IPS-NIHi11 (cell line): ENCODE measurements around the gene HMMR.
"Not testable (repeated sequence)": the region's sequence is repeated elsewhere in the genome, so short reads cannot be mapped to it uniquely, and the experiment has no call there.

ENCODE experiments used
- DNase-seq: peaks from one replicate; pipeline ENCODE4 v3.0.0; 2012; ENCODE audit warnings: mixed read lengths, low spot score

Gene HMMR

GRCh38 chr5:163506095-163506457, 45.6 kb downstream of the HMMR start:
- no peak for DNase-seq

DNA sequence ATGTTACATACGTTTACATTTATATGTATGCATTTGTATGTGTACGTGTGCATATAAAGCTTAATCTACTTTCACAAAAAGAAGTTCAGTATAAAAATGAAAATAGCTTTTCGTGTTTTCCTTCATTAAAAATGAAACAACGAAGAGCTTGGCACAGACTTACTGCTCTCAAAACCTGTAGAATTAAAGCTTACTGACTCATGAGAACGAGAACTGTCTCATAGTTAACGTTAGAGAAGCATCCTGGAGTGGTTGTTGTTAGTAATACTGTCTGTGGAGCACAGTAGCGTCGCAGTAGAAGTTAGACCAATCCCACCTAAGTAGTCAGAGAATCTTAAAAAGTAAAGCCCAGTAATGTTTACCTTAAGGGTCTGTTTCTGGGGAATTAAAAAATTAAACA, 46.3 kb downstream of the HMMR start:
- DNase-seq: no peak

- DNase-seq: no peak
Measured at GRCh38 chr5:163508753-163509152, 48.3 kb downstream of the HMMR start.

- no peak for DNase-seq
Measured at GRCh38 chr5:163509291-163509951, 49.0 kb downstream of the HMMR start.

- no peak for DNase-seq
Measured at GRCh38 chr5:163512526-163512925, 52.1 kb downstream of the HMMR start.

- no peak for DNase-seq
Measured at GRCh38 chr5:163525096-163525495, 64.7 kb downstream of the HMMR start.

DNA sequence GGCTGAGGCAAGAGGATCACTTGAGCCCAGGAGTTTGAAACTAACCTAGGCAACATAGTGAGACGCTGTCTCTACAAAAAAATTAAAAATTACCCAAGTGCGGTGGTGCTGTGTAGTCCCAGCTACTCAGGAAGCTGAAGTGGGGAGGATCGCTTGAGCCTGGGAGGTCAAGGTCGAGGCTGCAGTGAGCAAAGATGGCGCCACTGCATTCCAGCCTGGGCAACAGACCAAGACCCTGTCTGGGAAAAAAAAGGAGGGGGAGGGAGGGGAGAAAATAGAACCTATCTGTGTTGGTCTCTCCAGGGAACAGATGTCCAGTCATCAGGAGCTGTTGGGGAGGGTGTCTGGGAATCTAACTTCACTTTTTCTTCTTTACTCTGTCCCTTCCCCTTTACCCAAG, 69.3 kb downstream of the HMMR start:
- DNase-seq: no peak

- DNase-seq: peak; percentile 8
Measured at GRCh38 chr5:163531272-163531671, 70.8 kb downstream of the HMMR start.

DNA sequence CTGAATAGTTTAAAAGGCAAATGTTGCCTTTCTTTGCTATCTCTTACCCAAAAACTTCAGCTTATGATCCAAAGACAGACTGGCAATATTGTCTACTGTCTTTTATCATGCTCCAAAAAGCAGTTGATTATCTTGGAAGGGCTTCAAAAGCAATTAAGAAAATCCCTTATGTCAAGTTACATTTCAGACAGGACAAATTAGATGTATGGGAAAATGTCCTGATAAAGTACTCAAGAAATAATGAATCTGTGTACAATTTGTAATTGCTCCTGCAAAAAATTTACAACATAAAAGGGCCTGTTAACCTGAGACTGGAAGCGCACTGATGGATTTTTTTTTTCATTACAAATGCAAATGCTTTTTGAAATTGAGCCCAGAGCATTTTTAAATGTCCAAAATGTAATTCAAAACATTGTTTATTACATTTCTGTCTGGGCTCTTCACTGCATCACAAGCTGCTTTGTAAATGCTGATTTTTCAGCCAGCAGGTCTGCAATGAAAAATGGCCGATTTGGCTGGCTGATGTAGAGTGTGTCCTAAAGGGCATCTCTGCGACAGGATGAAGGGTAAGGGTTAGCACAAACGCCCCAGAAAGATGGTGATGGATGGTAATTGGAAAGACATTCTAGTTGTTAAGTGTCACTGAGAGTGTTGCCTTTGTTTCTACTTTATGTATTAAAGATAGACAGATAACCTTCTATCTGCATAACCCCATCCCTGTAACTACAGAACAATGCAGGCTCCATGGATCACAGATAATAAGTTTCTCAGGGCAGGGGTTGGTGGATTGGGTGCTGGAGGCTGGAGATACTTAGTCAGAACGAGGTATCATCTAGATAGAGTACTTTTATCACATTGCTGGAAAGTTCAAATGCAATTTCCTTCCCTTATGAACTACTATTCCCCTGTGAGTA, 72.0 kb downstream of the HMMR start:
- DNase-seq: no peak

GRCh38 chr5:163533223-163533622, 72.8 kb downstream of the HMMR start:
- no peak for DNase-seq

DNA sequence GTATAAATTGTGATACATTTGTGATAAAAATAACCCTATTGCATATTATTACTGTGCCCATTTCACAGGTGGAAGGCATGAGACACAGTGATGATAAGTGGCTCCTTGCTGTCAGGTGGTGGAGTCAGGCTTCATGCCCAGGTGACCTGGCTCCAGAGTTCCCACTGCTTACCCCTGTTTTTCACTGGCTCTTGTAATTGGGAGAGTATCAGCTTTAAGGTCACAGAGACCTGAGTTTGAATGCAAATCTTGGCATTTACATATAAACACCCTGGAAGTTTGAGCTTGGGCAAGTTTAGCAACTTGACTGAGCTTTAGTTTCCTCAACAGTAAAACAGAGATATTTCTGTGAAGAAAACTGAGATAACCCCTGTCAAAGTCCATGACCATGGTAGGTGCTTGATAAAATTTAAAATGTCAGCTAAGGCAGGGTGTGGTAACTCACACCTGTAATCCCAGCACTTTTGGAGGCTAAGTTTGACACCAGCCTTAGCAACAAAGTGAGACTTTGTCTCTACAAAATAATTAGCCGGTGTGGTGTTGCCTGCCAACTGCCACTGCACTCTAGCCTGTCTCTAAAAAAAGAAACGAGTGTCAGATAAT, 74.2 kb downstream of the HMMR start:
- DNase-seq: peak; percentile 31

DNA sequence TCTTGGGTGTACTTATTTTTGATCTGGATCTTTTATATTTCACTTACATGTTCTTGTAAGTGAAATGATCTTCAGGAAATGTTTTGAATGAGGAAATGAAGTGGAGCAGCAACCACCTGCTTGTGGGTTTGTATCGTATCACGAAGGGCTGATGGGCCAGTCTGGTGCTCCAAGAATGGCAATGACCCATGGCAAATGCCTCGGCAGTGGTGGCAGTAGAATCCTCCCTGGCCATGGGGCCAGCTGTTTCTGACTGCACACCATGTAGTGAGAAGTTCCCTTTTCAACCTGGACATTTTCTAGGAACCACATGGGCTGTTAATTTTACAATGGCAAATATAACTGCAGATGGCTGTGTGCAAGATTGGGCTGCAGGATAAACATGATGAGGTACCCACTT, 74.9 kb downstream of the HMMR start:
- DNase-seq: no peak

- DNase-seq: not testable (repeated sequence)
Measured at GRCh38 chr5:163536442-163536841, 76.0 kb downstream of the HMMR start.

GRCh38 chr5:163540696-163541095, 80.3 kb downstream of the HMMR start:
- DNase-seq: no peak
